Dedifferentiated amniotic fluid mesenchymal stem cell (primary cell): ENCODE measurements around the gene CD19.
"Not testable (repeated sequence)": the region's sequence is repeated elsewhere in the genome, so short reads cannot be mapped to it uniquely, and the experiment has no call there.

Source experiments
- DNase-seq: peaks from one replicate; pipeline ENCODE4 v3.0.0-alpha.2; 2016; ENCODE audit errors: extremely low spot score

CD19 gene

GRCh38 chr16:28931801-28932225 lies at the start of gene CD19:
TSS of gene CD19 (plus strand) at chr16:28931971. CDS start at chr16:28932001, 30 bp downstream.
- no peak for DNase-seq

DNA sequence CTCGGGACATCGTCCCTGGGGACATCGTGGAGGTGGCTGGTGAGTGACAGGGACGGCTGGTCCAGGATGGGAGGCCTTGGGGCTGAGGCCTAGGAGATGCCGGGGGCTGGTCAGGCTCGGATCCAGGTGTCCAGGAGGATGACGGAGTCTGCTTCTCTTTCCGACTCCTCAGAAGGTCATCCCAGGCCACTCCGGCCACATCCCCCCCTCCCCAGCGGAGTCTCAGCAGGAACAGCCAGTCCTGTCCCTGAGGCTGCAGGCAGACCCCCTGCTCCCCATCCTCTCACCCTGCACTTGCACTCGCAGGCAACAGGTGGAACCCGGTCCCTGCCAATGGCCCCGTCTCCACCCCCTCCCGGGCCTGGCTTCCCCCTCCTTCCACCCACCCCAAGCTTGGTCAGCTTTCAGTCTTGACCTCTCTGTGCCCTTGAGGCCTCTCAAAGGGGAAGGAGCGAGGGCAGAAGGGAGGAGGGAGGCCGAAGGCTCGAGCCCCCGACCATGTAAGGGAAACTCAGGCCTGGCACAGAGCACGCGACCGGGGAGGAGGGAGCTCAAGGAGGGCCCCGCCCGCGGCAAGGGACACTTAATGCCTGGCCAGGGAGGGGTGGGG lies 49.1 kb upstream of the CD19 start:
- no peak for DNase-seq

- no peak for DNase-seq
Observed at GRCh38 chr16:28883221-28883996, 48.4 kb upstream of the CD19 start.

DNA sequence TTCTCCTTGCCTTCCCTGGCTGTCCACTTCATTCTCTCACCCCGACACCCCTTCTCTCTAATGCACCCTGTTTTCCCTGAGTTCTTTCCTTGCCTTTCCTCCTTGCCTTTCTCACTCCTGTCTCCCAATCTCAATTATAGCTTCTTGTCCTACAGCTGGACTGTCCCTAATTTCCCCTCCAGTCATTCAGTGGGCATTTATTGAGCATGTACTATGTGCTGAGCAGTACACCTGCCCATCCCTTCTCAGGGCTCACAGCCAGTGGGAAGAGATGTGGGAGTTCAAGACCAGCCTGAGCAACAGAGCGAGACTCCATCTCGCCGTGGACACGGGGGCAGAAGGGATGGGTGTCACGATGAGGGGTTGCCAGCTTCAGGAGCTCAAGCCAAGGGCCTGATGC lies 47.7 kb upstream of the CD19 start:
- DNase-seq, result no peak

DNA sequence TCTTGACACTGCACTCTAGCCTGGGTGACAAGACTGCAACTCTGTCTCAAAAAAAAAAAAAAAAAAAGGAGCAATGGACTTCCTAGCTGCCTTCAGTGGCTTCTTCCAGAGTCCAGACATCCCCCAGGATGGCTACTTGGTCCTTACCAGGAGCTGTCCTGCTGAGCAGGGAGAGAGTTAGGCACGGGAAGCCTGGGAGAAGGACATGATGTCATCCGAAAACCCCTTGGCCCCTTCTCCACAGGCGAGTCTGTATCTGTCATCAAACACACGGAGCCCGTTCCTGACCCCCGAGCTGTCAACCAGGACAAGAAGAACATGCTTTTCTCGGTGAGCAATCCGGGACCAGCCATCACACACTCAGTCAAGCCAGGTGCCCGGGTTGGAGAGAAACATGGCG lies 44.8 kb upstream of the CD19 start:
- DNase-seq, result no peak

- DNase-seq, result not testable (repeated sequence)
Observed at GRCh38 chr16:28890355-28890754, 41.4 kb upstream of the CD19 start.

DNA sequence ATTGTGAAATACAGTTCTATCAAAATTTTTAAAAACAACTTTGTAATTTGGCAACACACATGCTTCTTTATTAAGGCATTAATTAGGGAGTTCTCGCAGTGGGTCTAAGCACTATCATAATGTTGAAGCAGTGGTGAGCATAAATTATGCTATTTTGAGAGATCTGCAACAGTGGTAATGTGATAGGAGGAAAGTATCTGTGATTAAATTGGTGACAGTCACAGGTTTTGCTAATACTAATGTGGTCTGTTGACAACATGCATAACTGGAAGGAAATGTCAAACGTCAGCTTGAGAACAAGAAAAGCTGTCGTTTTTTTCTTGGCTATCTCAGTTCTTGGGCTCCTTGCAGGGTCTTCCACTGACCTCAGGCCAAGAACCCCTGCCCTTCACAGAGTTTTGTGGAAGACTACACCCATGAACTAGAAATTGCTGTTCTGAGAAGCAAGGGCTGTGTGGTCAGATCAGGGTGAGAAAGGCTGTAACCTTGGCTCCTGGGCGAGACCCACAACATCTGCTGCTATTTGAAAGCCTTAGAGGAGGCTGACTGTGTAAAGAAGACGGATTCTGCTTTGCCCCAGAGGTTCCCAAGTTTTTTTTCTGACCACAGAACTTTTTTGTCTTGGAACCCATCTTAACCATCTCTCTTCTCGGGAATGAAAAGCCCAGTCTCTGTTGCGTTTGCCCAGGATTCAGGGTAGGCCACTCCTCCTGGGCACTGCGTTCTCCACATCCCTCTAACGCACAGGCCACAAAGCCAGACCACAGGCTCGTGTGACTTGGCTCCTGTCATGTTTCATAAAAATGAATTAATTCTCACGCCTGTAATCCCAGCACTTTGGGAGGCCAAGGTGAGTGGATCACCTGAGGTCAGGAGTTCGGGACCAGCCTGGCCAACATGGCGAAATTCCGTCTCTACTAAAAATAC lies 39.5 kb upstream of the CD19 start:
- no peak for DNase-seq

GRCh38 chr16:28893291-28893690 lies 38.5 kb upstream of the CD19 start:
- no peak for DNase-seq

DNA sequence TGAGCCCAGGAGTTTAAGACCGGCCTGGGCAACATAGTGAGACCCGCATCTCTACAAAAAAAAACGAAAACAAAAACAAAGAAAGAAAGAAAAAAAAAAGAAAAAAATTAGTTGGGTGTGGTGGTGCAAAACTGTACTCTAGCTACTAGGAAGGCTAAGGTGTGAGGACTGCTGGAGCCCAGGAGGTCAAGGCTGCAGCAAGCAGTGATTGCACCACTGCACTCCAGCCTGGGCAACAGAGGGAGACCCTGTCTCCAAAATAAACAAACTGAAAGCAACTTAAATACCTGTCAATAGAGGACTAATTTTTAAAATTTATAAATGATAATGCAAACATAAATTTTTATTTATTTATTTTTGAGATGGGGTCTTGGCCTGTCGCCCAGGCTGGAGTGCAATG lies 36.2 kb upstream of the CD19 start:
- no peak for DNase-seq

GRCh38 chr16:28897826-28898225 lies 33.9 kb upstream of the CD19 start:
- no peak for DNase-seq

GRCh38 chr16:28898266-28898665 lies 33.5 kb upstream of the CD19 start:
- DNase-seq, result no peak

- no peak for DNase-seq
Observed at GRCh38 chr16:28898942-28899341, 32.8 kb upstream of the CD19 start.

DNA sequence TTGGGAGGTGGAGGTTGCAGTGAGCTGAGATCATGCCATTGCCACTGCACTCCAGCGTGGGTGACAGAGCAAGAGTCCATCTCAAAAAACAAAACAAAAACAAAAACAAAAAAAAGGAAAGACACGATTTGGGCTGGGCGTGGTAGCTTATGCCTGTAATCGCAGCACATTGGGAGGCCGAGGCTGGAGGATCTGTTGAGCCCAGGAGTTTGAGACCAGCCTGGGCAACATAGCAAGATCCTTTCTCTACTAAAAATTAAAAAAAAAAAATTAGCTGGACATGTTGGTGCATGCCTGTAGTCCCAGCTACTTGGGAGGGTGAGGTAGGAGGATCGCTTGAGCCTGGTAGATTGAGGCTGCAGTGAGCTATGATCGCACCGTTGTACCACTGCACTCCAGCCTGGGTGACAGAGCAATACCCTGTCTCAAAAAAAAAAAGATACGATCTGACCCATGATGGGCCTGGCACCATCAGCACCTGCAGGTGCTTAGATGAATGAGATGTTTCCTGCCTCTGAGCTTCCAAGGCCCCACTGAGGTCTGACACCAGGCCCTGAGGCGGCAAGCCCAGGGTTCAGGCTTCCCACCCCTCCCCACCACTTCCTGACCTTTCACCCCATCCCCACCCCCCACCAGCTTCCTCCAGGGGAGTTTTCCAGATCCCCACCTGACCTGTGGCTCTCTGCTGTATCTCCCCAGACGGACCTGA lies 31.7 kb upstream of the CD19 start:
- no peak for DNase-seq

- DNase-seq, result no peak
Observed at GRCh38 chr16:28900601-28901000, 31.2 kb upstream of the CD19 start.

GRCh38 chr16:28901862-28902261 lies 29.9 kb upstream of the CD19 start:
- DNase-seq, result no peak

- no peak for DNase-seq
Observed at GRCh38 chr16:28902909-28903308, 28.9 kb upstream of the CD19 start.

- no peak for DNase-seq
Observed at GRCh38 chr16:28903344-28904042, 28.3 kb upstream of the CD19 start.

DNA sequence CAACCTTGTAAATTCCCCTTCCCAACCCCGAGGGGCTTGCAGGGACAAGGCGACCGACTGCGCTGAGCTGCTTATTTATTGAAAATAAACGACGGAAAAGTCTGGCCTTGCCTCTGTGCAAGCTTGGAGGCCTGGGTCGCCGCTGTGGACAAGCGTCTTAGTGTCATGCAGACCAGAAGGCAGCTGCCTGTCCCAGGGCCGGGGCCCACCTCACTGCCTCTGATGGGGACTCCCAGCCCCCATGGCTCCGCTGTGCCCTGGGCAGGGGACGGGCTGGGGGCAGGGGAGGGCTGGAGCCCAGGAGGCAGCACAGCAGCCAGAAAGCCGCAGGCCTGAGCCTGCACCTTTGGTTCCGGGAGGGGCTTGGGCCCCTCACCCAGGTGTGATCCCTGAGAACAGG lies 27.4 kb upstream of the CD19 start:
- DNase-seq, result no peak

- DNase-seq, result no peak
Observed at GRCh38 chr16:28904828-28905227, 26.9 kb upstream of the CD19 start.

- no peak for DNase-seq
Observed at GRCh38 chr16:28905229-28905754, 26.5 kb upstream of the CD19 start.

DNA sequence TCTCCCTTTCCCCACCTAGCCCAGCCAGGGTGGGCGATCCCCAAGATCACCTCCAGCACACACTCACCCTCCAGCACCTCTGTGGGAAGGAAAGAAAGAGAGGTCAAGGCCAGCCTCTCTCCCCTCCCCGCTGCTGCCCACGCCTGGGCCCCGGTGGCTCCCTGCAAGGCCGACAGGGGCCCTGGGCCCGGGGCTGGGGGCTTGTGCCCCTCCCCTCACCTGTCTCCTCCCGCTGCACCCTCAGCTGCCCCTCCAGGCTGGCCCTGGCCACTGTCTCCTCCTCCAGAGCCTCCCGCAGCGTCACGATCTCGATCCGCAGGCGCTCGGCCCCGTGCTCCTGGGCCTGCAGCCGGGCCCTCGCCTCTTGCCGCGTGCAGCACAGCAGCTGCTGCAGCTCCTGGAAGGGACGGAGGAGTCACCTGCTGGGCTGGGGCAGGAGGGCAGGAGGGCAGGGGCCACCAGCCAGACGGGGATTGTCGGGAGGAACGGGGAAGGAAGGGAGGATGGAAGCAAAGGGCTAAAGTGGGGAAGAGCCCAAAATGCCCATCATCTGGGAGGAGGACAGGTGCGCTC lies 25.9 kb upstream of the CD19 start:
- no peak for DNase-seq
